Gastroesophageal sphincter (tissue), 4 donors: ENCODE measurements around the gene TMEM54. TPM values are rescaled to one million over a fixed set of nuclear protein-coding genes. Genes with fewer than 3 reads are reported as not detected.

Experiments used
- ATAC-seq: fragments of 150-250 bp; one replicate; pipeline ENCODE4 v1.9.1; 2016; ENCODE audit warnings: mild to moderate bottlenecking, moderate library complexity
- H3K27ac ChIP-seq, 4 donors: fragments of 200-600 bp; sonication (generic) in 3 of 4; 1 replicate in 3 of 4; 2 replicates in 1 of 4; pipeline ENCODE4 v1.5.1; 2016 to 2019
- H3K27me3 ChIP-seq: fragments of 200-600 bp; sonication (generic); one replicate; pipeline ENCODE4 v1.5.1; 2019
- H3K36me3 ChIP-seq, 2 donors: fragments of 200-600 bp; sonication (generic); one replicate each; pipeline ENCODE4 v1.5.1; 2019; ENCODE audit warnings: control low read depth in 1 of 2
- H3K4me1 ChIP-seq, 3 donors: fragments of 200-600 bp; sonication (generic); 1 replicate in 2 of 3; 2 replicates in 1 of 3; pipeline ENCODE4 v1.5.1; 2016 to 2019; ENCODE audit warnings: control low read depth in 2 of 3
- H3K4me3 ChIP-seq, 2 donors: fragments of 200-600 bp; sonication (generic); one replicate each; pipeline ENCODE4 v1.5.1; 2019; ENCODE audit warnings: mild to moderate bottlenecking in 1 of 2, moderate library complexity in 1 of 2
- H3K9me3 ChIP-seq, 3 donors: fragments of 200-600 bp; sonication (generic); one replicate each; pipeline ENCODE4 v1.5.1; 2017 to 2019; ENCODE audit warnings: control low read depth in 2 of 3
- EP300 ChIP-seq: sonication (generic); formaldehyde crosslinking; IDR thresholded peaks from one replicate; pipeline ENCODE4 v1.6.1; 2017; ENCODE audit warnings: antibody characterized with exemption, mild to moderate bottlenecking
- POLR2A ChIP-seq, 2 donors: fragments of 450-650 bp; IDR thresholded peaks; one replicate each; pipeline ENCODE4 v1.6.1; 2017; ENCODE audit warnings: antibody characterized with exemption in 2 of 2, mild to moderate bottlenecking in 2 of 2, moderate library complexity in 1 of 2
- POLR2AphosphoS5 ChIP-seq: sonication (generic); formaldehyde crosslinking; IDR thresholded peaks from one replicate; pipeline ENCODE4 v1.6.1; 2017; ENCODE audit warnings: antibody characterized with exemption
- WGBS, 2 donors: methylation state at CpG; one replicate each; pipeline ENCODE4 v1.1.5; 2018; ENCODE audit warnings: low coverage in 1 of 2; 5-methylcytosine and 5-hydroxymethylcytosine counted together
- total RNA-seq, 4 donors: library from RNA; depleted of rRNA; stranded (reverse); fragments of >200 nt; gene quantifications; one replicate each; pipeline ENCODE4 v1.1.0, GENCODE V29; 2016
- TF ChIP-seq, protein P1 (sequence below), 4 experiments: fragments of 200-600 bp in 2 of 4; fragments of 450-650 bp in 2 of 4; sonication (generic) in 1 of 4; IDR thresholded peaks; one replicate each; pipeline ENCODE4 v1.5.1; 2017 to 2019; ENCODE audit warnings: antibody characterized with exemption in 4 of 4, mild to moderate bottlenecking in 2 of 4, moderate library complexity in 2 of 4

Gene TMEM54
- total RNA-seq, 4 donors from 2014 or later, result 71.5 to 138 (median 101) TPM

DNA sequence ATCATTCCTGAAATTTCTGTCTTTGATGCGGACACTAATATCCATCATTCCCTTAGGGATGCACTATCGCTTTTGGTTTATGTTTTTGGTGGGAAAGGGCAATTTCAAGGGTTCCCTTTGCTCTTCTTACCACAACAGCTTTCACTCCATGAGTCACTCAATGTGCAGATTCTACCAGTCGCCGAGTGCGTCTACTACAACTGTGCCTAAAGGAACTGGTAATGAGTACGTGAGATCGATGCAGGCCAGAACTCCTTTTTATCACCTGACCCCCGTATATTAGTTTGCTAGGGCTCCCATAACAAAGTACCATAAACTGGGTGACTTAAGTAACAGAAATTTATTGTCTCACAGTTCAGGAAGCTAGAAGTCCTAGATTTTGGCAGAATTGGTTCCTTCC, 27.5 kb upstream of the TMEM54 start:
- Histone ChIP-seq H3K4me1 (peaks cover 0 to 24% (median 8%) of the 10 kb centered on the region in 3 donors), H3K27ac (no peak overlapping the region), H3K27me3 (peaks cover 14% of the 10 kb centered on the region), H3K9me3 (no peaks in the 10 kb centered on the region), H3K4me3 (no peak overlapping the region), H3K36me3 (no peaks in the 10 kb centered on the region)
- ATAC-seq, result no peak
- TF ChIP-seq POLR2AphosphoS5 (no peak), POLR2A (IDR thresholded peaks at IDR 0.05) (no peak), EP300 (no peak)
- TF ChIP-seq, protein P1, sequence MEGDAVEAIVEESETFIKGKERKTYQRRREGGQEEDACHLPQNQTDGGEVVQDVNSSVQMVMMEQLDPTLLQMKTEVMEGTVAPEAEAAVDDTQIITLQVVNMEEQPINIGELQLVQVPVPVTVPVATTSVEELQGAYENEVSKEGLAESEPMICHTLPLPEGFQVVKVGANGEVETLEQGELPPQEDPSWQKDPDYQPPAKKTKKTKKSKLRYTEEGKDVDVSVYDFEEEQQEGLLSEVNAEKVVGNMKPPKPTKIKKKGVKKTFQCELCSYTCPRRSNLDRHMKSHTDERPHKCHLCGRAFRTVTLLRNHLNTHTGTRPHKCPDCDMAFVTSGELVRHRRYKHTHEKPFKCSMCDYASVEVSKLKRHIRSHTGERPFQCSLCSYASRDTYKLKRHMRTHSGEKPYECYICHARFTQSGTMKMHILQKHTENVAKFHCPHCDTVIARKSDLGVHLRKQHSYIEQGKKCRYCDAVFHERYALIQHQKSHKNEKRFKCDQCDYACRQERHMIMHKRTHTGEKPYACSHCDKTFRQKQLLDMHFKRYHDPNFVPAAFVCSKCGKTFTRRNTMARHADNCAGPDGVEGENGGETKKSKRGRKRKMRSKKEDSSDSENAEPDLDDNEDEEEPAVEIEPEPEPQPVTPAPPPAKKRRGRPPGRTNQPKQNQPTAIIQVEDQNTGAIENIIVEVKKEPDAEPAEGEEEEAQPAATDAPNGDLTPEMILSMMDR (IDR thresholded peaks at IDR 0.05), result no peak
- 86 to 96% methylated on average over 4 to 8 of the region's 8 CpGs for WGBS, 2 donors

DNA sequence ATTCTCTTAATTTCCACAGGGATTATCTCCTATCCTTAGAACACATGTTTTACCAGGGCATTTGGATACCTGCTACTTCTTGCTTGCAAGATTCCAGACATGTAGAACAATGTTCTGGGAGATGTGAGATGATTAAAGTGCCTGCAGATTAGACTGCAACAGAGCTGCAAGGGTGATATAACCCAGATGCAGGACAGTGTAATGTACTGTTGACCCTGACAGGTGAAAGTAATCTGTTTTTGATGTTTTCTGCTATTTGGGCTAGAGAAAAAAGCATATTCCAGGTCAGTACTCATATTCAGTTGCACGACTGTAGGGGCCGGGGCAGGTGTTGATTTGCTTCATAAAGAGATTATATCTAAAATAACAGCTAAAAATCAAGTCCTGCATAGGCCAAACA, 27.1 kb upstream of the TMEM54 start:
- H3K36me3 ChIP-seq, result no peaks in the 10 kb centered on the region
- WGBS, 2 donors, result 76 to 83% methylated on average over 2 of the region's 2 CpGs
- no peaks in the 10 kb centered on the region for H3K9me3 ChIP-seq
- no peak for ATAC-seq
- H3K27ac ChIP-seq, result no peak overlapping the region
- TF ChIP-seq EP300 (no peak), POLR2A (IDR thresholded peaks at IDR 0.05) (no peak), POLR2AphosphoS5 (no peak)
- TF ChIP-seq, protein P1 (IDR thresholded peaks at IDR 0.05), result no peak
- peaks cover 0 to 20% (median 8%) of the 10 kb centered on the region in 3 donors for H3K4me1 ChIP-seq
- peaks cover 18% of the 10 kb centered on the region for H3K27me3 ChIP-seq
- H3K4me3 ChIP-seq, result no peak overlapping the region

DNA sequence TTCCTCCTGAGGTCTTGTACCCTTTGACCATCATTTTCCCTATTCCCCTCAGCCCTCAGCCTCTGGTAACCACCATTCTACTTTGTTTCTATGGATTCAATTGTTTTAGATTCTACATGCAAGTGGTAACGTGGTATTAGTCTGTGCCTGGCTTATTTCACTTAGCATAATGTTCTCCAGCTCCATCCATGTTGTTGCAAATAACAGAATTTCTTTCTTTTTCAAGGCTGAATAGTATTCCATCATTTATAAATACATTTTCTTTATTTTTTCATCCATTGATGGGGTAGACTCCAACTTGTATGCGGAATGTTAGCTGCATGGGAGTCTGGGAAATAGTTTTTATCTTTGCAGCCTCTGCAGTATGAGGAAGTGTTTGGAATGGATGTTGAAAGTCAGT, 26.3 kb upstream of the TMEM54 start:
- no peak overlapping the region for H3K4me3 ChIP-seq
- no peaks in the 10 kb centered on the region for H3K36me3 ChIP-seq
- TF ChIP-seq POLR2AphosphoS5, result no peak
- TF ChIP-seq, protein P1 (IDR thresholded peaks at IDR 0.05), result no peak
- TF ChIP-seq POLR2A (IDR thresholded peaks at IDR 0.05), result no peak
- TF ChIP-seq EP300, result no peak
- no peak for ATAC-seq
- no peak overlapping the region for H3K27ac ChIP-seq
- peaks cover 0 to 17% (median 8%) of the 10 kb centered on the region in 3 donors for H3K4me1 ChIP-seq
- H3K27me3 ChIP-seq, result peaks cover 27% of the 10 kb centered on the region
- WGBS, 2 donors, result 91 to 94% methylated on average over 2 of the region's 2 CpGs
- H3K9me3 ChIP-seq, result no peaks in the 10 kb centered on the region

GRCh38 chr1:32926562-32926961, 25.4 kb upstream of the TMEM54 start:
- Histone ChIP-seq H3K9me3 (no peaks in the 10 kb centered on the region), H3K36me3 (no peaks in the 10 kb centered on the region), H3K4me3 (no peak overlapping the region), H3K27me3 (peaks cover 32% of the 10 kb centered on the region), H3K27ac (no peak overlapping the region), H3K4me1 (peaks cover 0 to 17% (median 8%) of the 10 kb centered on the region in 3 donors)
- no peak for ATAC-seq
- 89 to 92% methylated on average over 6 of the region's 6 CpGs for WGBS, 2 donors
- TF ChIP-seq, protein P1 (IDR thresholded peaks at IDR 0.05), result no peak
- TF ChIP-seq EP300 (no peak), POLR2A (IDR thresholded peaks at IDR 0.05) (no peak), POLR2AphosphoS5 (no peak)

GRCh38 chr1:32925403-32926162, 24.4 kb upstream of the TMEM54 start:
- H3K9me3 ChIP-seq, result no peaks in the 10 kb centered on the region
- 9 to 22% methylated on average over 6 to 12 of the region's 24 CpGs for WGBS, 2 donors
- ATAC-seq, result peak; percentile 60
- peaks cover 37% of the 10 kb centered on the region for H3K27me3 ChIP-seq
- peak overlapping the region in 1 of 2 donors; percentile 15 for H3K4me3 ChIP-seq
- no peak overlapping the region for H3K27ac ChIP-seq
- H3K36me3 ChIP-seq, result no peaks in the 10 kb centered on the region
- peaks cover 0 to 17% (median 8%) of the 10 kb centered on the region in 3 donors for H3K4me1 ChIP-seq
- no peak for TF ChIP-seq POLR2A (IDR thresholded peaks at IDR 0.05)
- no peak for TF ChIP-seq POLR2AphosphoS5
- TF ChIP-seq, protein P1 (IDR thresholded peaks at IDR 0.05), result no peak
- no peak for TF ChIP-seq EP300
